Osteocyte (in vitro differentiated cells): ENCODE results near the gene TTLL11. TPM values are rescaled to one million over a fixed set of nuclear protein-coding genes. Genes with fewer than 3 reads are reported as not detected.

ENCODE experiments used
- DNase-seq: peaks from one replicate; pipeline ENCODE4 v3.0.0; 2021; ENCODE audit warnings: mixed read lengths; ENCODE audit not compliant: unreplicated experiment; ENCODE audit errors: extremely low spot score
- H3K27ac Mint-ChIP-seq: one replicate; pipeline ENCODE4 v1.8.0; 2021; ENCODE audit warnings: mild to moderate bottlenecking, mixed read lengths; ENCODE audit not compliant: unreplicated experiment
- H3K27me3 Mint-ChIP-seq: one replicate; pipeline ENCODE4 v1.8.0; 2021; ENCODE audit warnings: mixed read lengths; ENCODE audit not compliant: unreplicated experiment
- H3K36me3 Mint-ChIP-seq: one replicate; pipeline ENCODE4 v1.8.0; 2021; ENCODE audit warnings: mixed read lengths; ENCODE audit not compliant: unreplicated experiment
- H3K4me1 Mint-ChIP-seq: one replicate; pipeline ENCODE4 v1.8.0; 2021; ENCODE audit warnings: mixed read lengths; ENCODE audit not compliant: unreplicated experiment
- H3K4me3 Mint-ChIP-seq: one replicate; pipeline ENCODE4 v1.8.0; 2021; ENCODE audit warnings: mild to moderate bottlenecking, moderate library complexity, mixed read lengths; ENCODE audit not compliant: unreplicated experiment
- H3K9me3 Mint-ChIP-seq: one replicate; pipeline ENCODE4 v1.8.0; 2021; ENCODE audit warnings: mixed read lengths; ENCODE audit not compliant: unreplicated experiment
- CTCF ChIP-seq: fragments of 200-600 bp; sonication (generic); IDR thresholded peaks from 2 replicates; pipeline ENCODE4 v1.5.0; 2021; ENCODE audit warnings: antibody characterized with exemption, mild to moderate bottlenecking, moderate library complexity
- total RNA-seq: library from RNA; stranded (reverse); gene quantifications from 2 replicates; pipeline ENCODE4 v1.2.1, GENCODE V29; 2021

The TTLL11 gene
- total RNA-seq, 1 donor from 2014 or later = 6.0 TPM

GRCh38 chr9:121968056-121968455 is 125.1 kb downstream of the TTLL11 start:
- Mint-ChIP-seq H3K4me1 (peaks cover 15% of the 10 kb centered on the region), H3K27ac (no peak overlapping the region), H3K9me3 (no peaks in the 10 kb centered on the region), H3K36me3 (peaks cover 5% of the 10 kb centered on the region), H3K27me3 (no peaks in the 10 kb centered on the region), H3K4me3 (no peak overlapping the region)
- no peak for TF ChIP-seq CTCF
- DNase-seq = no peak

GRCh38 chr9:121966706-121967105 is 126.4 kb downstream of the TTLL11 start:
- Mint-ChIP-seq H3K27ac (no peak overlapping the region), H3K4me3 (no peak overlapping the region), H3K9me3 (no peaks in the 10 kb centered on the region)

GRCh38 chr9:121963528-121963995 is 129.5 kb downstream of the TTLL11 start:
- H3K4me1 Mint-ChIP-seq = peaks cover 16% of the 10 kb centered on the region
- no peak for TF ChIP-seq CTCF
- H3K27me3 Mint-ChIP-seq = no peaks in the 10 kb centered on the region
- peaks cover 3% of the 10 kb centered on the region for H3K36me3 Mint-ChIP-seq
- DNase-seq = no peak
- no peaks in the 10 kb centered on the region for H3K9me3 Mint-ChIP-seq
- H3K27ac Mint-ChIP-seq = peak overlapping the region; percentile 37
- H3K4me3 Mint-ChIP-seq = no peak overlapping the region

More at GRCh38 chr9:121966706-121967105, 126.4 kb downstream of the TTLL11 start:
- no peak for DNase-seq
- Mint-ChIP-seq H3K27me3 (no peaks in the 10 kb centered on the region), H3K4me1 (peaks cover 16% of the 10 kb centered on the region), H3K36me3 (peaks cover 5% of the 10 kb centered on the region)
- TF ChIP-seq CTCF = no peak

DNA sequence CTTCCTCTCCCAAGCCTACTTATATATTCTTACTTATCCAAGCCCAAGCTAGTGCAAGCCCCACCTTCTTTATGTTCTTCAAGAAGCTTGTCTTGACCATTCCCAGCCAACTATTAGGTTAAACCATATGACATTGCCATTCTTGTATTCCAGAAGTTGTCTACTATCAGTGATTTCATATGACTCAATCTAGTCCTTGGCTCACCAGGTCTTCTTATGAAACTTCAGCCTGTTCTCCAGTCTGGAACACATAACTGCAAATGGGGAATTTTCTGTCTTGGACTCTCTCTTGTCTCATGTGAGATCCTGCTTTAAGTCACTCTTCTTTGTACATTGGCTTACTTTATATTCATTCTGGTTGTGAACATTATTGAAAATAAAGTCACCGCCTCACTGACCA is 130.7 kb downstream of the TTLL11 start:
- TF ChIP-seq CTCF = no peak
- Mint-ChIP-seq H3K27ac (no peak overlapping the region), H3K36me3 (peaks cover 3% of the 10 kb centered on the region), H3K4me1 (peaks cover 16% of the 10 kb centered on the region), H3K4me3 (no peak overlapping the region), H3K27me3 (no peaks in the 10 kb centered on the region), H3K9me3 (no peaks in the 10 kb centered on the region)
- no peak for DNase-seq

GRCh38 chr9:121960665-121961064 is 132.4 kb downstream of the TTLL11 start:
- Mint-ChIP-seq H3K4me3 (no peak overlapping the region), H3K27me3 (no peaks in the 10 kb centered on the region), H3K4me1 (peaks cover 21% of the 10 kb centered on the region), H3K9me3 (no peaks in the 10 kb centered on the region), H3K36me3 (no peaks in the 10 kb centered on the region), H3K27ac (no peak overlapping the region)
- no peak for TF ChIP-seq CTCF
- no peak for DNase-seq
